GM19099 (cell line): Measurements from ENCODE around the gene SPTAN1.

Experiments used
- POLR2A ChIP-seq: IDR thresholded peaks from 3 replicates; pipeline ENCODE4 v1.6.1; 2011; ENCODE audit warnings: low read depth; ENCODE audit not compliant: insufficient read length; ENCODE audit errors: extremely low read depth

Gene SPTAN1

GRCh38 chr9:128619779-128620178 is 67.4 kb downstream of the SPTAN1 start:
- TF ChIP-seq POLR2A: no peak

- TF ChIP-seq POLR2A: no peak
These were observed 69.5 kb downstream of the SPTAN1 start for GRCh38 chr9:128621730-128622455.

DNA sequence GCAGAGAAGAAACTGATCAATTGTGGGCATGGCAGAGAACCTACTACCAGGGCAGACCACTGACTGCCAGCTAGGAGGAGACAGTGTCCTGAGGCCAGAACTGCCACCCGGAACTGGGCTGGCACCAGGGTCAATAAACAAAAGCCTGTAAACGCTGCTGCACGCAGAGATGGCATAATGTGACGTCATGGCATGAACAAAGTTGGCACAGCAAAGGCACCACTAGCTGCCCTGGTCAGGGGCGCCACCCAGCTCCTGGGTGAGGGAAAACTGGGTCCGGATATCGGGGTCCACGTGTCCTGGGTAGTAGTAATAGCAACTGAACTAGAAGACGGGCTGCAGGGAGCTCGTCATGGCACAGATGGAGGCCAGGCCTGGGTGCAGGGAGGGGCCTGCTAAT is 72.2 kb downstream of the SPTAN1 start:
- TF ChIP-seq POLR2A: no peak

DNA sequence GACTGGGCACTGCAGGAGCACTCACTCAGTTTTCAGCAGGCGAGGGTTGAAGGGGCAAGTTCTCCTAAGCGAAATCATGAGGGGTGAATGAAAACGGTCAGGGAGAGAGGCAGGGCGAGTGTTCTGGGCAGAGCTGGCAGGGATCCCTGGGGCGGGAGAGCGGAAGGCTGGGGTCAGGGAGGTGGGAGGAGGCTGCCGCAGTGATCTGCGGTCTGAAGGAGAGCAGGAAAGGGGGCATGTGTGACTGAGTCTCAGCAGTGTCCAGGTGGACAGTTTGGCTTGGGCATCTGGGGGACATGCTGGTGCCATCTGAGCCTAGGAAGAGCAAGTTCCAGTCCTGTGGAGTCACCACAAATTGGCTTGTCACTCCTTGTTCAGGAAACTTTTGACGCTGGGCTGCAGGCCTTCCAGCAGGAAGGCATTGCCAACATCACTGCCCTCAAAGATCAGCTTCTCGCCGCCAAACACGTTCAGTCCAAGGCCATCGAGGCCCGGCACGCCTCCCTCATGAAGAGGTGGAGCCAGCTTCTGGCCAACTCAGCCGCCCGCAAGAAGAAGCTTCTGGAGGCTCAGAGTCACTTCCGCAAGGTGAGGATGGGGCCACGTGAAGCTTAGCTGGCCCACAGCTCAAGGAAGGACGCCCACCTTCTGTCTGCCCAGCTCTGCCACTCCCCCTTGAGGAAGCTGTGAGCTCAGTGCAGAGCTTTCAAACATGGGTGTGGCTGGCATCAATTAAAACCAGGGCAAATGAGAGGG is 73.2 kb downstream of the SPTAN1 start:
- TF ChIP-seq POLR2A: no peak

DNA sequence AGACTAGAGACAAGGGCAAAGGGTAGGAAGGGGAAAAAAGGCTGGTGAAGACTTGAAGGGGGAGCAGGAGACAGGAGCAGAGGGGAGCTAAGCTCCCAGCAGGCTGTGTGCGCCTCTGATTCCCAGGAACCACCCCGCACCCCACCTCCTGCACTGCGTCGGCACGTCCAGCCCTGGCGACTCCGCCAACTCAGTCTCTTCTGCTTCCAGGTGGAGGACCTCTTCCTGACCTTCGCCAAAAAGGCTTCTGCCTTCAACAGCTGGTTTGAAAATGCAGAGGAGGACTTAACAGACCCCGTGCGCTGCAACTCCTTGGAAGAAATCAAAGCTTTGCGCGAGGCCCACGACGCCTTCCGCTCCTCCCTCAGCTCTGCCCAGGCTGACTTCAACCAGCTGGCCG is 73.8 kb downstream of the SPTAN1 start:
- no peak for TF ChIP-seq POLR2A

GRCh38 chr9:128627127-128627715 is 74.8 kb downstream of the SPTAN1 start:
- no peak for TF ChIP-seq POLR2A

GRCh38 chr9:128627906-128628305 is 75.5 kb downstream of the SPTAN1 start:
- no peak for TF ChIP-seq POLR2A

DNA sequence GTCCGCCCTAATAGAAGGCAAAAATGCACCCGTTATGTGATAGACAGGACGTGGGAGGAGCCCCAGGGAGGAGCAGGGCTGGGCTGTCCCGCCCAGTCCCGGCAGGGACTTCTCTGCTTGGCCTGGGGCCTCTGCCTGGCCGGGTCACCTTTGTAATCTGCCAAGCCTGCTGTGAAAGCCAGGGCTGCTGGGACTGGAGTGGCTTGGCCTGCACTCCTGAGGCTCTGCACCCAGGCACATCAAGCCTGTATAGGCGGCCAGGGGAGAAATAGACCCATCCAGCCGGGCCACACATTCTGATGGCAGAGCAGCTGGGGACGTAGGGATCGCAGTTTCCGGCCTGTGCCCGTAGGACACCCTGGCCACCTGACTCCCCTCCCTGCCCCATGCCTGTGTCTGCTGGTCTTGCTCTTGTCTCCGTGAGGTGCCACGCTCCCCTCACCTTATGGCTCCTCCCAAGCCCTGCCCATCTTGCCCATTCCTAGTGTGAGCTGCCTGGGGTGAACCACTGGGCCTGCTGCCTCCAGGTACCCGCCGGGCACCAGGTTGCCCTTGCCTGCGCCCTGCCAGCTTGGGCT is 76.2 kb downstream of the SPTAN1 start:
- TF ChIP-seq POLR2A: no peak

DNA sequence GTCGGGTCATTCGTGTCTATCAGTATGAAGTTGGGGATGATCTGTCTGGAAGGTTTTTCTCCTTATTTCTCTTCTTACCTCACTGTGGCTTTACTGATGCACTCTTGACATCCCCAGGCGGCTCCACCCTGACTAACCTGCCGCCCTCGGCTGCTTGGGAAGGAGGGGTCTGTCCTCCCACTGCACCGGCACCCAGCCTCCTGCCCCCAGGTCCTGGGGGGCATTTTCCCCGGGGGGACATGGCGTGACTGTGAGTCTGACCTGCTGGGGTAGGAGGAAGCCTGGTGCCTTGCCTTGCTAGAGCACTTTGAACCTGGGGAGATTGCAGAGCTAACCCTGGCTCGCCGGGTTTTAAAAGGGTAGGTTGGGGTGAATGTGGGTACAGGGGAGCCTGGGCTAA is 76.7 kb downstream of the SPTAN1 start:
- TF ChIP-seq POLR2A: no peak

DNA sequence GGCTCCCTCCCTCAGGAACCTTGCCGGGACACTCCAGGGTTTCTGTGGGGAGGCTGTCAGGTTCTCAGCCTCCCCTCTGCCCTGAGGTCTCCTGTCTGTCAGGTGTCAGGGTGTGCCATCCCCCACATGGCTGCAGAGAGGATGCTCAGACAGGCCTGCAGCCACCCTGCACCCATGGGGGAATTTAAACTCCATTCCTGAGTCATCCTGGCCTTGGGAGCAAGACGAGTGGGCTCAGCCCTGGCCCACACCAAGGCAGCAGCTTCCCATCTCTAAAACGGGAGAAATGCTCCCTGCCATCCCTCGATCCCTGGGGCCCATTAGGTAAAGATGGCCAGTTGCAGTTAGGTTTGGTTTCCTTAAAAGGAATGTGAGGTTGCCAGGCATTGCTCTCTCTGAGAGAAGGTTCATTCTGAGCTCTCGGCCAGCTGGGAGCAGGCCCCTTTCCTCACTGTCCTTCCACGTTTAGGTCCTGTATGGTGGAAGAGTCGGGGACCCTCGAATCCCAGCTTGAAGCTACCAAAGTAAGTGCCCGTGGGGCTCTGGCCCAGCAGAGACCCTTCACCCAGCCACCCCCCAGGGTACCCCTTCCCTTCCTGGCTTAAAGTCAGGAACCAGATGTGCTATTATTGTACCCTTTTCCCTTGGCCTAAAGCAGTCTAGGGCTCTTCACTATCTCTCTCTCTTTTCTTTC is 77.6 kb downstream of the SPTAN1 start:
- TF ChIP-seq POLR2A: no peak

- TF ChIP-seq POLR2A: no peak
These were observed 79.2 kb downstream of the SPTAN1 start for GRCh38 chr9:128631636-128632035.

- TF ChIP-seq POLR2A: no peak
These were observed 79.7 kb downstream of the SPTAN1 start for GRCh38 chr9:128632066-128632465.

GRCh38 chr9:128632486-128632885 is 80.1 kb downstream of the SPTAN1 start:
- no peak for TF ChIP-seq POLR2A

GRCh38 chr9:128633057-128633456 is 80.7 kb downstream of the SPTAN1 start:
- TF ChIP-seq POLR2A: no peak

GRCh38 chr9:128633601-128634000 is 81.2 kb downstream of the SPTAN1 start:
- no peak for TF ChIP-seq POLR2A
